HUES64 (cell line): ENCODE data around the gene TBL3.

Experiments
- H3K27ac ChIP-seq: 2 replicates; pipeline ENCODE4 v1.7.0; 2013; ENCODE audit warnings: low read depth, low read length, inconsistent platforms
- H3K27me3 ChIP-seq: 2 replicates; pipeline ENCODE4 v1.6.1; 2013; ENCODE audit warnings: mild to moderate bottlenecking, low read length; ENCODE audit not compliant: insufficient read depth
- H3K36me3 ChIP-seq: 2 replicates; pipeline ENCODE4 v1.6.1; 2013; ENCODE audit warnings: mild to moderate bottlenecking, low read length; ENCODE audit not compliant: insufficient read depth
- H3K4me1 ChIP-seq: 2 replicates; pipeline ENCODE4 v1.6.1; 2013; ENCODE audit warnings: mild to moderate bottlenecking, low read length, moderate library complexity; ENCODE audit not compliant: insufficient read depth
- H3K4me3 ChIP-seq: 2 replicates; pipeline ENCODE4 v1.5.1; 2013; ENCODE audit warnings: mild to moderate bottlenecking, low read length, moderate library complexity
- H3K9ac ChIP-seq: 2 replicates; pipeline ENCODE4 v1.6.1; 2013; ENCODE audit warnings: mild to moderate bottlenecking, low read depth, low read length
- H3K9me3 ChIP-seq: 2 replicates; pipeline ENCODE4 v1.6.1; 2013; ENCODE audit warnings: low read depth, low read length; ENCODE audit not compliant: insufficient read depth
- WGBS: fragments of 150-250, 120-280 bp; methylation state at CpG from one replicate; pipeline ENCODE4 v1.1.7; 2013; ENCODE audit warnings: missing lambda C conversion rate; 5-methylcytosine and 5-hydroxymethylcytosine counted together

TBL3 gene

GRCh38 chr16:1968146-1968953 lies 3.5 kb upstream of the TBL3 start:
- Histone ChIP-seq H3K4me1 (no peaks in the 10 kb centered on the region; the same call in 1 of the 2 replicates), H3K27me3 (no peaks in the 10 kb centered on the region), H3K9ac (no peak overlapping the region), H3K4me3 (no peak overlapping the region), H3K9me3 (no peaks in the 10 kb centered on the region), H3K36me3 (peaks cover 9% of the 10 kb centered on the region), H3K27ac (no peak overlapping the region)
- 93% methylated on average over 41 of the region's 41 CpGs for WGBS

GRCh38 chr16:1972490-1972877 lies 631 bp downstream of the TBL3 start:
- no peaks in the 10 kb centered on the region for H3K9me3 ChIP-seq
- H3K4me3 ChIP-seq, result peak overlapping the region; percentile 92
- no peaks in the 10 kb centered on the region for H3K27me3 ChIP-seq
- peak overlapping the region; percentile 83 for H3K9ac ChIP-seq
- peaks cover 31% of the 10 kb centered on the region for H3K36me3 ChIP-seq
- no peaks in the 10 kb centered on the region for H3K4me1 ChIP-seq
- 7% methylated on average over 22 of the region's 22 CpGs for WGBS
- H3K27ac ChIP-seq, result no peak overlapping the region

- Histone ChIP-seq H3K27ac (no peak overlapping the region), H3K36me3 (peaks cover 40% of the 10 kb centered on the region), H3K4me1 (no peaks in the 10 kb centered on the region), H3K4me3 (no peak overlapping the region), H3K9ac (no peak overlapping the region), H3K9me3 (no peaks in the 10 kb centered on the region), H3K27me3 (no peaks in the 10 kb centered on the region)
- WGBS, result 96% methylated on average over 16 of the region's 16 CpGs
These were observed 1.8 kb downstream of the TBL3 start for GRCh38 chr16:1973461-1974156.

- H3K9me3 ChIP-seq, result no peaks in the 10 kb centered on the region
- no peaks in the 10 kb centered on the region for H3K4me1 ChIP-seq
- H3K4me3 ChIP-seq, result no peak overlapping the region
- no peak overlapping the region for H3K27ac ChIP-seq
- H3K9ac ChIP-seq, result no peak overlapping the region
- WGBS, result 96% methylated on average over 42 of the region's 42 CpGs
- H3K27me3 ChIP-seq, result peaks cover 6% of the 10 kb centered on the region
- H3K36me3 ChIP-seq, result peaks cover 40% of the 10 kb centered on the region
These were observed 2.6 kb downstream of the TBL3 start for GRCh38 chr16:1974157-1975070.

GRCh38 chr16:1975432-1976215 lies 3.8 kb downstream of the TBL3 start:
- H3K9me3 ChIP-seq, result no peaks in the 10 kb centered on the region
- WGBS, result 95% methylated on average over 33 of the region's 33 CpGs

GRCh38 chr16:1976216-1976520 lies 4.3 kb downstream of the TBL3 start:
- WGBS, result 96% methylated on average over 8 of the region's 8 CpGs
- Histone ChIP-seq H3K36me3 (peaks cover 40% of the 10 kb centered on the region), H3K4me3 (no peak overlapping the region), H3K9ac (no peak overlapping the region), H3K4me1 (no peaks in the 10 kb centered on the region), H3K27ac (no peak overlapping the region), H3K27me3 (peaks cover 24% of the 10 kb centered on the region), H3K9me3 (no peaks in the 10 kb centered on the region)

More at GRCh38 chr16:1975432-1976215, 3.8 kb downstream of the TBL3 start:
- Histone ChIP-seq H3K4me3 (no peak overlapping the region), H3K27ac (no peak overlapping the region), H3K4me1 (no peaks in the 10 kb centered on the region), H3K9ac (no peak overlapping the region), H3K27me3 (peaks cover 18% of the 10 kb centered on the region), H3K36me3 (peaks cover 40% of the 10 kb centered on the region)

GRCh38 chr16:1976951-1977874 lies 5.4 kb downstream of the TBL3 start:
- Histone ChIP-seq H3K4me1 (peaks cover 5% of the 10 kb centered on the region), H3K4me3 (no peak overlapping the region), H3K9ac (no peak overlapping the region), H3K9me3 (no peaks in the 10 kb centered on the region), H3K27ac (no peak overlapping the region), H3K36me3 (peaks cover 40% of the 10 kb centered on the region), H3K27me3 (peaks cover 34% of the 10 kb centered on the region)
- 94% methylated on average over 33 of the region's 33 CpGs for WGBS

- H3K9ac ChIP-seq, result no peak overlapping the region
These were observed 6.0 kb downstream of the TBL3 start for GRCh38 chr16:1977875-1978268.

GRCh38 chr16:1978476-1979120 lies 6.7 kb downstream of the TBL3 start:
- Histone ChIP-seq H3K4me1 (peaks cover 5% of the 10 kb centered on the region), H3K9me3 (no peaks in the 10 kb centered on the region), H3K9ac (no peak overlapping the region; the same call in 1 of the 2 replicates), H3K36me3 (peaks cover 40% of the 10 kb centered on the region), H3K27ac (no peak overlapping the region), H3K4me3 (peak overlapping the region; percentile 58), H3K27me3 (peaks cover 46% of the 10 kb centered on the region)
- WGBS, result 58% methylated on average over 37 of the region's 37 CpGs

More at GRCh38 chr16:1977875-1978268, 6.0 kb downstream of the TBL3 start:
- WGBS, result 95% methylated on average over 18 of the region's 18 CpGs
- peaks cover 40% of the 10 kb centered on the region for H3K36me3 ChIP-seq
- peaks cover 5% of the 10 kb centered on the region for H3K4me1 ChIP-seq
- H3K27ac ChIP-seq, result no peak overlapping the region
- H3K9me3 ChIP-seq, result no peaks in the 10 kb centered on the region
- peaks cover 41% of the 10 kb centered on the region for H3K27me3 ChIP-seq
- no peak overlapping the region for H3K4me3 ChIP-seq
